ENCODE data around the gene CHD5. TPM values are rescaled to one million over a fixed set of nuclear protein-coding genes. Genes with fewer than 3 reads are reported as not detected.

CHD5 gene
- total RNA-seq, 4 donors from 2014 or later: 0.38 to 0.62 TPM; not detected in 2

GRCh38 chr1:6094801-6095505 lies 85.2 kb downstream of the CHD5 start:
- no peak for DNase-seq
- TF ChIP-seq CTCF (IDR thresholded peaks at IDR 0.05) (no peak), POLR2A (IDR thresholded peaks at IDR 0.05) (no peak)
- WGBS, 2 donors: 83 to 95% methylated on average over 3 to 4 of the region's 21 CpGs
- no peak overlapping the region for H3K4me3 ChIP-seq
- H3K27me3 ChIP-seq: peaks cover 0 to 2% (median 0%) of the 10 kb centered on the region in 4 donors
- H3K36me3 ChIP-seq: no peaks in the 10 kb centered on the region
- H3K9me3 ChIP-seq: no peaks in the 10 kb centered on the region
- H3K27ac ChIP-seq: no peak overlapping the region
- peaks cover 0 to 3% (median 0%) of the 10 kb centered on the region in 3 donors for H3K4me1 ChIP-seq
- intact Hi-C loops (cut with DNase I): no loop called here

GRCh38 chr1:6094246-6094645 lies 85.9 kb downstream of the CHD5 start:
- H3K9me3 ChIP-seq: no peaks in the 10 kb centered on the region
- no peak overlapping the region for H3K27ac ChIP-seq
- H3K27me3 ChIP-seq: no peaks in the 10 kb centered on the region
- 87 to 90% methylated on average over 7 to 12 of the region's 19 CpGs for WGBS, 2 donors
- no peaks in the 10 kb centered on the region for H3K36me3 ChIP-seq
- TF ChIP-seq POLR2A (IDR thresholded peaks at IDR 0.05): no peak
- TF ChIP-seq CTCF (IDR thresholded peaks at IDR 0.05): no peak
- DNase-seq: no peak
- peaks cover 0 to 3% (median 0%) of the 10 kb centered on the region in 3 donors for H3K4me1 ChIP-seq
- no peak overlapping the region for H3K4me3 ChIP-seq
- intact Hi-C loops (cut with DNase I): no loop called here

GRCh38 chr1:6093611-6094010 lies 86.5 kb downstream of the CHD5 start:
- TF ChIP-seq POLR2A (IDR thresholded peaks at IDR 0.05): no peak
- TF ChIP-seq CTCF (IDR thresholded peaks at IDR 0.05): no peak
- 90 to 92% methylated on average over 8 of the region's 9 CpGs for WGBS, 2 donors
- peaks cover 0 to under 1% (median 0%) of the 10 kb centered on the region in 3 donors for H3K4me1 ChIP-seq
- intact Hi-C loops (cut with DNase I): no loop called here
- H3K27ac ChIP-seq: no peak overlapping the region
- no peaks in the 10 kb centered on the region for H3K9me3 ChIP-seq
- no peaks in the 10 kb centered on the region for H3K27me3 ChIP-seq
- no peaks in the 10 kb centered on the region for H3K36me3 ChIP-seq
- H3K4me3 ChIP-seq: no peak overlapping the region
- DNase-seq: no peak

- WGBS, 2 donors: 63 to 80% methylated on average over 7 to 10 of the region's 10 CpGs
Observed at GRCh38 chr1:6093071-6093470, 87.0 kb downstream of the CHD5 start.

GRCh38 chr1:6092211-6092610 lies 87.9 kb downstream of the CHD5 start:
- 67% methylated on average over 3 of the region's 10 CpGs; no CpG with 5 or more reads in 1 of the 2 donors for WGBS, 2 donors
- no peaks in the 10 kb centered on the region for H3K4me1 ChIP-seq
- H3K9me3 ChIP-seq: no peaks in the 10 kb centered on the region
- DNase-seq: no peak
- intact Hi-C loops (cut with DNase I): no loop called here
- no peak for TF ChIP-seq POLR2A (IDR thresholded peaks at IDR 0.05)
- no peak for TF ChIP-seq CTCF (IDR thresholded peaks at IDR 0.05)
- no peak overlapping the region for H3K27ac ChIP-seq
- no peaks in the 10 kb centered on the region for H3K36me3 ChIP-seq
- no peaks in the 10 kb centered on the region for H3K27me3 ChIP-seq
- H3K4me3 ChIP-seq: no peak overlapping the region

More at GRCh38 chr1:6093071-6093470, 87.0 kb downstream of the CHD5 start:
- intact Hi-C loops (cut with DNase I): no loop called here
- Histone ChIP-seq H3K9me3 (no peaks in the 10 kb centered on the region), H3K36me3 (no peaks in the 10 kb centered on the region), H3K4me1 (no peaks in the 10 kb centered on the region), H3K27ac (no peak overlapping the region), H3K4me3 (no peak overlapping the region), H3K27me3 (no peaks in the 10 kb centered on the region)
- no peak for DNase-seq
- TF ChIP-seq POLR2A (IDR thresholded peaks at IDR 0.05): no peak

- intact Hi-C loops (cut with DNase I): no loop called here
- H3K27ac ChIP-seq: no peak overlapping the region
- no peak for DNase-seq
- H3K9me3 ChIP-seq: no peaks in the 10 kb centered on the region
- no peak overlapping the region for H3K4me3 ChIP-seq
- no peaks in the 10 kb centered on the region for H3K4me1 ChIP-seq
- no peak for TF ChIP-seq CTCF (IDR thresholded peaks at IDR 0.05)
- no peaks in the 10 kb centered on the region for H3K36me3 ChIP-seq
- 85% methylated on average over 5 to 9 of the region's 10 CpGs for WGBS, 2 donors
- no peaks in the 10 kb centered on the region for H3K27me3 ChIP-seq
Observed at GRCh38 chr1:6091823-6092109, 88.4 kb downstream of the CHD5 start.

Measured in esophagus squamous epithelium (tissue), 5 donors.